ENCODE data around the gene LDLRAP1.

DNA sequence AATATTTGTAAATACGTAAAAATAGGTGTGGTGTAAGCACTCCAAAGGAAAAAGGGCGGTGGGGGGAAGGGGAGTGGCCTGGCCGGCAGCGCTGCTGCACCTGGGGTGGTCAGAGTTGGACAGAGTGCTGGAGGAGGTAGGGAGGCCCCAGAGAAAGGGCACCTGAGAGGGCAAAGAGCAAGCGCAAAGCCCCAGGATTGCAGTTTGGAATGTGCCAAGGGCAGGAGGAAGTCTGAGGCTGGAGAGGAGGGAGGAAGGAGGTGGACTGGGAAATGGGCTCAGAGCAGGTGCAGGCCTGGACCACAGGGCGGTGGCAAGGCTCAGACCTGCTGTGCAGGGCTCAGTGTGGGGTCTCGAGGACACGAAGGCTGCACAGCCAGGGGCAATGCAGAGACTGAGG lies 30.6 kb downstream of the LDLRAP1 start:
- TF ChIP-seq EZH2 (IDR thresholded peaks at IDR 0.05; ENCODE audit: insufficient read depth, poor library complexity, severe bottlenecking) (no peak), EZH2phosphoT487 (IDR thresholded peaks at IDR 0.05; ENCODE audit: insufficient read depth, low read depth) (no peak)

Data from GM23248 (cell line).